GM18868 (cell line): ENCODE measurements around the gene INSC.
A peak's percentile ranks its signal among the peaks of the same experiment; 100 is the strongest.

Experiments used
- ATAC-seq: cut with Tn5 transposase; IDR thresholded peaks from one replicate; pipeline ENCODE4 v1.9.1; 2021; ENCODE audit warnings: mild to moderate bottlenecking, moderate library complexity; ENCODE audit not compliant: unreplicated experiment

Gene INSC

GRCh38 chr11:15145151-15145550 is 30.4 kb downstream of the INSC start:
- ATAC-seq, result no peak

GRCh38 chr11:15145615-15146014 is 30.9 kb downstream of the INSC start:
- no peak for ATAC-seq

- no peak for ATAC-seq
Observed at GRCh38 chr11:15146271-15147003, 31.7 kb downstream of the INSC start.

- ATAC-seq, result no peak
Observed at GRCh38 chr11:15148169-15148568, 33.4 kb downstream of the INSC start.

- no peak for ATAC-seq
Observed at GRCh38 chr11:15149050-15149449, 34.3 kb downstream of the INSC start.

GRCh38 chr11:15150507-15150906 is 35.8 kb downstream of the INSC start:
- ATAC-seq, result no peak

- no peak for ATAC-seq
Observed at GRCh38 chr11:15153231-15153630, 38.5 kb downstream of the INSC start.

- no peak for ATAC-seq
Observed at GRCh38 chr11:15157181-15157580, 42.5 kb downstream of the INSC start.

- no peak for ATAC-seq
Observed at GRCh38 chr11:15157606-15158137, 42.9 kb downstream of the INSC start.

GRCh38 chr11:15158351-15159015 is 43.8 kb downstream of the INSC start:
- ATAC-seq, result no peak

GRCh38 chr11:15159085-15159484 is 44.4 kb downstream of the INSC start:
- ATAC-seq, result peak; percentile 90

- no peak for ATAC-seq
Observed at GRCh38 chr11:15161790-15162189, 47.1 kb downstream of the INSC start.

- ATAC-seq, result no peak
Observed at GRCh38 chr11:15163136-15163535, 48.4 kb downstream of the INSC start.

- no peak for ATAC-seq
Observed at GRCh38 chr11:15166204-15166603, 51.5 kb downstream of the INSC start.

GRCh38 chr11:15169815-15170551 is 55.3 kb downstream of the INSC start:
- ATAC-seq, result no peak

GRCh38 chr11:15170698-15171097 is 56.0 kb downstream of the INSC start:
- no peak for ATAC-seq

GRCh38 chr11:15171956-15172355 is 57.2 kb downstream of the INSC start:
- ATAC-seq, result no peak

GRCh38 chr11:15175831-15176230 is 61.1 kb downstream of the INSC start:
- ATAC-seq, result no peak

GRCh38 chr11:15176646-15177163 is 62.0 kb downstream of the INSC start:
- ATAC-seq, result no peak

GRCh38 chr11:15177491-15177890 is 62.8 kb downstream of the INSC start:
- ATAC-seq, result no peak

GRCh38 chr11:15178214-15178613 is 63.5 kb downstream of the INSC start:
- ATAC-seq, result no peak
